Right lobe of liver (tissue), 4 donors: ENCODE results near the gene MYOM3.

ENCODE experiments used
- POLR2A ChIP-seq: fragments of 450-650 bp; IDR thresholded peaks from one replicate; pipeline ENCODE4 v1.6.1; 2017; ENCODE audit warnings: antibody characterized with exemption, mild to moderate bottlenecking
- TF ChIP-seq, protein P1 (sequence below), 4 donors: fragments of 200-600 bp in 3 of 4; fragments of 450-650 bp in 1 of 4; IDR thresholded peaks; one replicate each; pipeline versions ENCODE4 v1.5.1 to v1.8.0; 2016 to 2022; ENCODE audit warnings: antibody characterized with exemption in 4 of 4, mild to moderate bottlenecking in 2 of 4
- donor health status: DM: no; HTN: no; CAD: no.
- donor health status: DM: no; HTN: no; CAD: no.
- donor health status: DM: no; HTN: yes; CAD: no.

GRCh38 chr1:24092979-24093378 is 19.0 kb downstream of the MYOM3 start:
- TF ChIP-seq, protein P1, sequence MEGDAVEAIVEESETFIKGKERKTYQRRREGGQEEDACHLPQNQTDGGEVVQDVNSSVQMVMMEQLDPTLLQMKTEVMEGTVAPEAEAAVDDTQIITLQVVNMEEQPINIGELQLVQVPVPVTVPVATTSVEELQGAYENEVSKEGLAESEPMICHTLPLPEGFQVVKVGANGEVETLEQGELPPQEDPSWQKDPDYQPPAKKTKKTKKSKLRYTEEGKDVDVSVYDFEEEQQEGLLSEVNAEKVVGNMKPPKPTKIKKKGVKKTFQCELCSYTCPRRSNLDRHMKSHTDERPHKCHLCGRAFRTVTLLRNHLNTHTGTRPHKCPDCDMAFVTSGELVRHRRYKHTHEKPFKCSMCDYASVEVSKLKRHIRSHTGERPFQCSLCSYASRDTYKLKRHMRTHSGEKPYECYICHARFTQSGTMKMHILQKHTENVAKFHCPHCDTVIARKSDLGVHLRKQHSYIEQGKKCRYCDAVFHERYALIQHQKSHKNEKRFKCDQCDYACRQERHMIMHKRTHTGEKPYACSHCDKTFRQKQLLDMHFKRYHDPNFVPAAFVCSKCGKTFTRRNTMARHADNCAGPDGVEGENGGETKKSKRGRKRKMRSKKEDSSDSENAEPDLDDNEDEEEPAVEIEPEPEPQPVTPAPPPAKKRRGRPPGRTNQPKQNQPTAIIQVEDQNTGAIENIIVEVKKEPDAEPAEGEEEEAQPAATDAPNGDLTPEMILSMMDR (IDR thresholded peaks at IDR 0.05) = no peak
- no peak for TF ChIP-seq POLR2A
